NOMO-1 (cell line): Measurements from ENCODE around the gene KLK14.

Experiments used
- DNase-seq, 2 experiments: peaks; one replicate each; lab custom pipeline; 2025; ENCODE audit not compliant: unreplicated experiment in 2 of 2; lab: John Stamatoyannopoulos, UW

KLK14 gene

GRCh38 chr19:51055866-51056265, 26.8 kb downstream of the KLK14 start:
- no peak for DNase-seq

- DNase-seq = no peak
These were observed 35.7 kb downstream of the KLK14 start for GRCh38 chr19:51047031-51047335.

- no peak for DNase-seq
These were observed 38.4 kb downstream of the KLK14 start for GRCh38 chr19:51044327-51044726.

- no peak for DNase-seq
These were observed 39.2 kb downstream of the KLK14 start for GRCh38 chr19:51043497-51043896.

GRCh38 chr19:51040151-51040550, 42.5 kb downstream of the KLK14 start:
- DNase-seq = no peak

GRCh38 chr19:51036519-51036918, 46.2 kb downstream of the KLK14 start:
- DNase-seq = no peak

- no peak for DNase-seq
These were observed 48.0 kb downstream of the KLK14 start, which contains the start of gene KLK12 for GRCh38 chr19:51034704-51035103. TSS of gene KLK12 (minus strand) at chr19:51035002. CDS start at chr19:51034621, 381 bp downstream.

GRCh38 chr19:51031880-51032225, 50.8 kb downstream of the KLK14 start:
- DNase-seq = no peak

GRCh38 chr19:51031220-51031879, 51.3 kb downstream of the KLK14 start:
- DNase-seq = no peak

GRCh38 chr19:51030631-51031030, 52.1 kb downstream of the KLK14 start:
- no peak for DNase-seq

- DNase-seq = no peak
These were observed 53.0 kb downstream of the KLK14 start for GRCh38 chr19:51029718-51030117.
